ENCODE results near the gene MYH6.
"Not testable (repeated sequence)": the region's sequence is repeated elsewhere in the genome, so short reads cannot be mapped to it uniquely, and the experiment has no call there.

GRCh38 chr14:23386266-23386657 is 21.8 kb downstream of the MYH6 start:
- TF ChIP-seq EZH2 (IDR thresholded peaks at IDR 0.05; ENCODE audit: borderline replicate concordance, low read length); CTCF (conservative IDR thresholded peaks at IDR 0.05 in 1 of 2, IDR thresholded peaks at IDR 0.05 in 1 of 2; ENCODE audit: extremely low read depth in 1 of 2, insufficient read depth in 1 of 2, low read depth in 1 of 2, low read length in 2 of 2): not testable (repeated sequence)
